GM21423 (cell line): Measurements from ENCODE around the gene SAMD7.
A peak's percentile ranks its signal among the peaks of the same experiment; 100 is the strongest.

Experiments used
- ATAC-seq: cut with Tn5 transposase; IDR thresholded peaks from one replicate; pipeline ENCODE4 v1.9.1; 2021; ENCODE audit warnings: mild to moderate bottlenecking, moderate library complexity; ENCODE audit not compliant: unreplicated experiment

SAMD7 gene

GRCh38 chr3:169965562-169966427 lies 54.4 kb downstream of the SAMD7 start:
- ATAC-seq, result peak; percentile 23

- ATAC-seq, result peak; percentile 85
Measured at GRCh38 chr3:169966428-169966950, 55.1 kb downstream of the SAMD7 start, which contains the start of gene SEC62. Gene SEC62, plus strand, starts transcription at chr3:169966807. Its CDS starts 16 bp downstream, at chr3:169966823.

- ATAC-seq, result peak; percentile 32
Measured at GRCh38 chr3:169966951-169967915, 55.9 kb downstream of the SAMD7 start.

GRCh38 chr3:169968224-169968885 lies 57.0 kb downstream of the SAMD7 start:
- no peak for ATAC-seq

- ATAC-seq, result no peak
Measured at GRCh38 chr3:169969174-169970095, 58.1 kb downstream of the SAMD7 start.

GRCh38 chr3:169970847-169971246 lies 59.5 kb downstream of the SAMD7 start:
- no peak for ATAC-seq

- no peak for ATAC-seq
Measured at GRCh38 chr3:169971522-169971921, 60.1 kb downstream of the SAMD7 start.

- ATAC-seq, result no peak
Measured at GRCh38 chr3:169980055-169980454, 68.7 kb downstream of the SAMD7 start.

GRCh38 chr3:169984292-169984691 lies 72.9 kb downstream of the SAMD7 start:
- ATAC-seq, result no peak
